OCI-LY3 (cell line): ENCODE measurements around the gene CHID1.

Experiments used
- H2AFZ ChIP-seq: fragments of 200-600, 300-600 bp; shearing (Covaris generic); 2 replicates; pipeline ENCODE4 v1.6.0; 2014; ENCODE audit warnings: antibody characterized with exemption, low read depth, low read length
- H3K27ac ChIP-seq: fragments of 200-600, 300-600 bp; sonication (generic); 2 replicates; pipeline ENCODE4 v1.5.1; 2014; ENCODE audit warnings: mild to moderate bottlenecking, low read length, moderate library complexity, mixed read lengths
- H3K27me3 ChIP-seq: fragments of 200-600, 300-600 bp; sonication (generic); 2 replicates; pipeline ENCODE4 v1.6.1; 2014; ENCODE audit warnings: low read depth, low read length, mixed read lengths
- H3K36me3 ChIP-seq: fragments of 200-600, 300-600 bp; sonication (generic); replicated peaks from 2 replicates; pipeline ENCODE3; 2014; ENCODE audit warnings: low read depth, low read length, mixed read lengths
- H3K4me1 ChIP-seq: fragments of 300-600, 200-600 bp; sonication (generic); 2 replicates; pipeline ENCODE4 v1.6.1; 2014; ENCODE audit warnings: low read length, mixed read lengths
- H3K4me2 ChIP-seq: fragments of 200-600, 300-600 bp; sonication (generic); 2 replicates; pipeline ENCODE4 v1.6.1; 2014; ENCODE audit warnings: low read length, mixed read lengths
- H3K4me3 ChIP-seq: fragments of 300-600, 200-600 bp; sonication (generic); 2 replicates; pipeline ENCODE4 v1.5.1; 2014; ENCODE audit warnings: antibody characterized with exemption, mild to moderate bottlenecking, low read length, moderate library complexity
- H3K79me2 ChIP-seq: fragments of 300-600, 200-600 bp; shearing (Covaris generic); 2 replicates; pipeline ENCODE4 v1.6.1; 2014; ENCODE audit warnings: mild to moderate bottlenecking, low read length, mixed read lengths
- H3K9ac ChIP-seq: fragments of 300-600, 200-600 bp; shearing (Covaris generic); 2 replicates; pipeline ENCODE4 v1.6.0; 2014; ENCODE audit warnings: mild to moderate bottlenecking, low read length, moderate library complexity
- H3K9me3 ChIP-seq: fragments of 200-600, 300-600 bp; shearing (Covaris generic); 2 replicates; pipeline ENCODE4 v1.6.1; 2014; ENCODE audit warnings: low read length, mixed read lengths; ENCODE audit not compliant: insufficient read depth
- H4K20me1 ChIP-seq: fragments of 200-600, 300-600 bp; sonication (generic); 2 replicates; pipeline ENCODE4 v1.6.1; 2016; ENCODE audit warnings: low read length, mixed read lengths; ENCODE audit not compliant: insufficient read depth
- EZH2phosphoT487 ChIP-seq: fragments of 200-600 bp; shearing (Covaris generic); IDR thresholded peaks from 2 replicates; pipeline ENCODE4 v1.6.1; 2018; ENCODE audit warnings: antibody characterized with exemption, mixed run types, low read depth
- TF ChIP-seq, protein P1 (sequence below): fragments of 200-600, 300-600 bp; sonication (generic); IDR thresholded peaks from 2 replicates; pipeline ENCODE4 v1.5.1; 2014; ENCODE audit warnings: antibody characterized with exemption, low read length, low read depth

Gene CHID1

GRCh38 chr11:842370-843002 is 68.1 kb downstream of the CHID1 start, which contains the start of the genes POLR2L and TSPAN4:
Gene POLR2L (minus strand): TSS chr11:842529. CDS start chr11:842508, 21 bp downstream.
Gene TSPAN4 (plus strand): TSS chr11:842852. CDS start chr11:850305, 7,453 bp downstream.
- Histone ChIP-seq H3K4me3 (peak within 1 kb of the TSS; percentile 96), H3K27ac (peak within 1 kb of the TSS; percentile 54), H3K9me3 (no peaks in the 10 kb centered on the region), H3K9ac (peak within 1 kb of the TSS; percentile 85), H2AFZ (peak within 1 kb of the TSS; percentile 69; the same call in 1 of the 2 replicates), H3K79me2 (peaks cover 25% of the 10 kb centered on the region), H3K4me1 (peaks cover 26% of the 10 kb centered on the region), H3K27me3 (no peaks in the 10 kb centered on the region; the same call in 1 of the 2 replicates), H4K20me1 (peaks cover 12% of the 10 kb centered on the region), H3K4me2 (peak within 1 kb of the TSS; percentile 83), H3K36me3 (peaks cover 7% of the 10 kb centered on the region)
- TF ChIP-seq EZH2phosphoT487 = no peak
- TF ChIP-seq, protein P1, sequence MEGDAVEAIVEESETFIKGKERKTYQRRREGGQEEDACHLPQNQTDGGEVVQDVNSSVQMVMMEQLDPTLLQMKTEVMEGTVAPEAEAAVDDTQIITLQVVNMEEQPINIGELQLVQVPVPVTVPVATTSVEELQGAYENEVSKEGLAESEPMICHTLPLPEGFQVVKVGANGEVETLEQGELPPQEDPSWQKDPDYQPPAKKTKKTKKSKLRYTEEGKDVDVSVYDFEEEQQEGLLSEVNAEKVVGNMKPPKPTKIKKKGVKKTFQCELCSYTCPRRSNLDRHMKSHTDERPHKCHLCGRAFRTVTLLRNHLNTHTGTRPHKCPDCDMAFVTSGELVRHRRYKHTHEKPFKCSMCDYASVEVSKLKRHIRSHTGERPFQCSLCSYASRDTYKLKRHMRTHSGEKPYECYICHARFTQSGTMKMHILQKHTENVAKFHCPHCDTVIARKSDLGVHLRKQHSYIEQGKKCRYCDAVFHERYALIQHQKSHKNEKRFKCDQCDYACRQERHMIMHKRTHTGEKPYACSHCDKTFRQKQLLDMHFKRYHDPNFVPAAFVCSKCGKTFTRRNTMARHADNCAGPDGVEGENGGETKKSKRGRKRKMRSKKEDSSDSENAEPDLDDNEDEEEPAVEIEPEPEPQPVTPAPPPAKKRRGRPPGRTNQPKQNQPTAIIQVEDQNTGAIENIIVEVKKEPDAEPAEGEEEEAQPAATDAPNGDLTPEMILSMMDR = no peak

- peaks cover 25% of the 10 kb centered on the region for H3K79me2 ChIP-seq
- no peaks in the 10 kb centered on the region for H3K9me3 ChIP-seq
- peak overlapping the region; percentile 58 for H3K4me2 ChIP-seq
- peaks cover 12% of the 10 kb centered on the region for H4K20me1 ChIP-seq
- peak overlapping the region; percentile 85 for H3K9ac ChIP-seq
- peak overlapping the region; percentile 96 for H3K4me3 ChIP-seq
- H3K4me1 ChIP-seq = peaks cover 26% of the 10 kb centered on the region
- H3K27me3 ChIP-seq = no peaks in the 10 kb centered on the region; the same call in 1 of the 2 replicates
- H2AFZ ChIP-seq = no peak overlapping the region
- TF ChIP-seq, protein P1 = no peak
- TF ChIP-seq EZH2phosphoT487 = no peak
- peak overlapping the region; percentile 54 for H3K27ac ChIP-seq
- peaks cover 12% of the 10 kb centered on the region for H3K36me3 ChIP-seq
Measured at GRCh38 chr11:841981-842369, 68.6 kb downstream of the CHID1 start.

DNA sequence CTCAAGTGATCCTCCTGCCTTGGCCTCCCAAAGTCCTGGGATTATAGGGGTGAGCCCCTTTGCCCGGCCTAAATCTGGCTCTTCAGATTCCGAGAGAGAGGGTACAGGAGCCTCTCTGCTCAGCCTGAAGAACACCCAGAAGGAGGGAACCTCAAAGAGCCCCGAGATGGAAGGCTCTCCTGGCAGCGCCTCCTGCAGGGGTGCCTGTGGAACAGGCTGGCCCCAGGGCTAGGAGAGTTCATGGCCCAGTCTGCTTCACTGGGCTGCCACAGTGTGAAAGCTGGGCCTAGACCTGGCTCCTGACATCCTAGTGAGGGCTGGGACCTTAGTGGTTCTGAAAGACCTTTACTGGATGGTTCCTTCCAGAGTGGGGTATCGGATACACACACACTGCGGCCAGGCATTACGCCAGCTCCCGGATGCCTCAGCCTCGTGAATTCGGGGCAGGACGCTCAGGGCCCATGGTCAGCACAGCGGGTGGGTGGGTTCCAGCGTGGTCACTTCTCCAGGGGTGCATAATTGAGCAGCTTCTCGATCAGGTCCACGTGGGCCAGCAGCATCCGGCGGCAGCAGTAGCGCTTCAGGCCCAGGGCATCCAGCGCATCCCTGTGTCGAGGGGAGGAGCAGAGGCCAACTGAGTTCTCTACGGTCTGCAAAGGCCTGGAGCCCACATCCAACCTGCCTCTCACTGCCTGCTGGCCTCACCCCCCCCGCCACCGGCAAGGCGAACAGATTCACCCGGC is 70.6 kb downstream of the CHID1 start:
- peaks cover 13% of the 10 kb centered on the region for H3K36me3 ChIP-seq
- H3K79me2 ChIP-seq = peaks cover 25% of the 10 kb centered on the region
- no peak overlapping the region for H3K27ac ChIP-seq
- H3K27me3 ChIP-seq = no peaks in the 10 kb centered on the region
- TF ChIP-seq, protein P1 = peak; percentile 21
- no peak for TF ChIP-seq EZH2phosphoT487
- H4K20me1 ChIP-seq = peaks cover 12% of the 10 kb centered on the region
- H3K4me2 ChIP-seq = peak overlapping the region; percentile 58; the same call in 1 of the 2 replicates
- H3K9ac ChIP-seq = no peak overlapping the region
- no peaks in the 10 kb centered on the region for H3K9me3 ChIP-seq
- H3K4me1 ChIP-seq = peaks cover 25% of the 10 kb centered on the region
- H2AFZ ChIP-seq = no peak overlapping the region
- H3K4me3 ChIP-seq = no peak overlapping the region

DNA sequence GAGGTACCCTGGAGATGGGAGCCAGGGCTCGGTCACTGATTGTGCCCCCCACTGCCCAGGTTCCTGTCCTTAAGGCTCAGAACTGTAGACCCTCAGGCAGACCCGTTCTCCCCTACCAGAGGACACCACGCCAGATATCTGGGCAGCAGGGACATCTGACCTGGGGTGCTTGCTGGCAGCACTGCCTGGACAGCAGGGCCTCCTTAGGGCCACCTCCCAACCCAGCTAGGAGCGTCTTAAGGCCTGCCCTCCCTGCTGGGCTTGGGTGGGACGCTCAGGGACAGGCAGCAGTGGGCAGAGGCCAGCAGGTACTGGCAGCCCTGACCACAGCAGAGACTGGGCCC is 71.4 kb downstream of the CHID1 start:
- Histone ChIP-seq H2AFZ (no peak overlapping the region), H4K20me1 (peaks cover 19% of the 10 kb centered on the region), H3K4me2 (no peak overlapping the region), H3K27ac (no peak overlapping the region), H3K4me1 (peaks cover 17% of the 10 kb centered on the region), H3K9ac (no peak overlapping the region), H3K27me3 (no peaks in the 10 kb centered on the region), H3K4me3 (no peak overlapping the region), H3K79me2 (peaks cover 25% of the 10 kb centered on the region), H3K9me3 (no peaks in the 10 kb centered on the region), H3K36me3 (peaks cover 13% of the 10 kb centered on the region)
- no peak for TF ChIP-seq EZH2phosphoT487
- TF ChIP-seq, protein P1 = no peak
